Mesendoderm (in vitro differentiated cells): ENCODE results near the gene C20orf173.

Source experiments
- DNase-seq: peaks from one replicate; pipeline ENCODE4 v3.0.0; 2013
- H2AK5ac ChIP-seq: 2 replicates; pipeline ENCODE4 v1.6.1; 2013; ENCODE audit warnings: low read length, inconsistent platforms
- H2BK120ac ChIP-seq: 2 replicates; pipeline ENCODE4 v1.6.1; 2013; ENCODE audit warnings: low read depth, mild to moderate bottlenecking, low read length, moderate library complexity, mixed read lengths
- H2BK15ac ChIP-seq: replicated peaks from 2 replicates; pipeline ENCODE4 v1.6.1; 2013; ENCODE audit warnings: low read depth, mild to moderate bottlenecking, moderate library complexity
- H2BK5ac ChIP-seq: 2 replicates; pipeline ENCODE4 v1.6.1; 2013; ENCODE audit warnings: low read length, inconsistent platforms
- H3K18ac ChIP-seq: 2 replicates; pipeline ENCODE4 v1.6.1; 2013; ENCODE audit warnings: mild to moderate bottlenecking, low read length, mixed read lengths
- H3K23ac ChIP-seq: one replicate; pipeline ENCODE4 v1.6.1; 2013; ENCODE audit warnings: low read length
- H3K27ac ChIP-seq: 2 replicates; pipeline ENCODE4 v1.5.1; 2013; ENCODE audit warnings: low read depth, mild to moderate bottlenecking, inconsistent platforms, low read length, moderate library complexity
- H3K27me3 ChIP-seq: 2 replicates; pipeline ENCODE4 v1.6.1; 2013; ENCODE audit warnings: low read length, control low read depth, mild to moderate bottlenecking, inconsistent platforms; ENCODE audit not compliant: insufficient read depth, poor library complexity
- H3K36me3 ChIP-seq: 2 replicates; pipeline ENCODE4 v1.6.1; 2013; ENCODE audit warnings: low read length, inconsistent platforms; ENCODE audit not compliant: control insufficient read depth, insufficient read depth
- H3K4ac ChIP-seq: one replicate; pipeline ENCODE4 v1.6.1; 2013; ENCODE audit warnings: low read depth, mild to moderate bottlenecking, low read length, moderate library complexity
- H3K4me1 ChIP-seq: 2 replicates; pipeline ENCODE4 v1.6.1; 2013; ENCODE audit warnings: low read depth, low read length, inconsistent platforms; ENCODE audit not compliant: control insufficient read depth
- H3K4me2 ChIP-seq: 2 replicates; pipeline ENCODE4 v1.6.1; 2013; ENCODE audit warnings: low read length
- H3K4me3 ChIP-seq: 2 replicates; pipeline ENCODE4 v1.5.1; 2013; ENCODE audit warnings: mild to moderate bottlenecking, low read length
- H3K56ac ChIP-seq: one replicate; pipeline ENCODE4 v1.6.1; 2013; ENCODE audit warnings: low read length
- H3K79me1 ChIP-seq: 2 replicates; pipeline ENCODE4 v1.6.1; 2013; ENCODE audit warnings: low read length, inconsistent platforms
- H3K79me2 ChIP-seq: 2 replicates; pipeline ENCODE4 v1.6.1; 2013; ENCODE audit warnings: mild to moderate bottlenecking, low read length; ENCODE audit not compliant: control insufficient read depth, insufficient read depth
- H3K9ac ChIP-seq: 2 replicates; pipeline ENCODE4 v1.6.1; 2013; ENCODE audit warnings: low read length, inconsistent platforms
- H4K5ac ChIP-seq: one replicate; pipeline ENCODE4 v1.6.1; 2013; ENCODE audit warnings: low read length
- H4K8ac ChIP-seq: one replicate; pipeline ENCODE4 v1.6.1; 2013; ENCODE audit warnings: low read depth, mild to moderate bottlenecking, control low read depth, low read length, moderate library complexity
- WGBS: extraction: QIAGEN DNeasy Blood & Tissue Kit; methylation state at CpG from one replicate; pipeline ENCODE4 v1.1.7; 2013; ENCODE audit warnings: low lambda C conversion rate, missing lambda C conversion rate; ENCODE audit not compliant: insufficient coverage; ENCODE audit errors: extremely low coverage; 5-methylcytosine and 5-hydroxymethylcytosine counted together

C20orf173 gene

GRCh38 chr20:35503841-35504561 is 25.5 kb downstream of the C20orf173 start:
- no peaks in the 10 kb centered on the region for H3K79me2 ChIP-seq
- DNase-seq: no peak
- H2AK5ac ChIP-seq: no peak overlapping the region
- no peak overlapping the region for H3K18ac ChIP-seq
- no peak overlapping the region for H3K9ac ChIP-seq
- no peak overlapping the region for H3K23ac ChIP-seq
- H4K8ac ChIP-seq: no peak overlapping the region
- H3K4me1 ChIP-seq: no peaks in the 10 kb centered on the region
- no peak overlapping the region for H2BK15ac ChIP-seq
- H3K79me1 ChIP-seq: no peaks in the 10 kb centered on the region
- no peak overlapping the region for H3K4ac ChIP-seq
- H2BK5ac ChIP-seq: no peak overlapping the region
- no peak overlapping the region for H3K4me3 ChIP-seq
- H2BK120ac ChIP-seq: no peak overlapping the region
- WGBS: no CpG with 5 or more reads among the region's 16 CpGs
- no peaks in the 10 kb centered on the region for H3K27me3 ChIP-seq
- H3K56ac ChIP-seq: no peak overlapping the region
- no peak overlapping the region for H4K5ac ChIP-seq
- no peak overlapping the region for H3K4me2 ChIP-seq
- peaks cover 9% of the 10 kb centered on the region for H3K36me3 ChIP-seq
- H3K27ac ChIP-seq: no peak overlapping the region

- no peaks in the 10 kb centered on the region for H3K79me1 ChIP-seq
- H3K27me3 ChIP-seq: no peaks in the 10 kb centered on the region
- H3K4me3 ChIP-seq: no peak overlapping the region
- no peak overlapping the region for H3K23ac ChIP-seq
- no peak overlapping the region for H4K8ac ChIP-seq
- no peak overlapping the region for H3K56ac ChIP-seq
- peaks cover 9% of the 10 kb centered on the region for H3K36me3 ChIP-seq
- no peak overlapping the region for H3K4ac ChIP-seq
- no CpG with 5 or more reads among the region's 10 CpGs for WGBS
- H3K9ac ChIP-seq: no peak overlapping the region
- no peaks in the 10 kb centered on the region for H3K4me1 ChIP-seq
- no peak overlapping the region for H4K5ac ChIP-seq
- no peak for DNase-seq
- H3K18ac ChIP-seq: no peak overlapping the region
- no peak overlapping the region for H2BK5ac ChIP-seq
- no peak overlapping the region for H2BK15ac ChIP-seq
- H3K27ac ChIP-seq: no peak overlapping the region
- H2BK120ac ChIP-seq: no peak overlapping the region
- H2AK5ac ChIP-seq: no peak overlapping the region
- no peak overlapping the region for H3K4me2 ChIP-seq
- no peaks in the 10 kb centered on the region for H3K79me2 ChIP-seq
Observed at GRCh38 chr20:35503281-35503680, 26.2 kb downstream of the C20orf173 start.

DNA sequence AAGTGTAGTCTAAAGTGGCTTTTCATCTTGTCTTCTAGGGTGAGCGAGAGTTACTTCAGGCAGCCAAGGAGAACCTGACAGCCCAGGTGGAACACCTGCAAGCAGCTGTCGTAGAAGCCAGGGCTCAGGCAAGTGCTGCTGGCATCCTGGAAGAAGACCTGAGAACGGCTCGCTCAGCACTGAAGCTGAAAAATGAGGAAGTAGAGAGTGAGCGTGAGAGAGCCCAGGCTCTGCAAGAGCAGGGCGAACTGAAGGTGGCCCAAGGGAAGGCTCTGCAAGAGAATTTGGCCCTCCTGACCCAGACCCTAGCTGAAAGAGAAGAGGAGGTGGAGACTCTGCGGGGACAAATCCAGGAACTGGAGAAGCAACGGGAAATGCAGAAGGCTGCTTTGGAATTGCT is 27.1 kb downstream of the C20orf173 start:
- H3K27ac ChIP-seq: no peak overlapping the region
- H3K4ac ChIP-seq: no peak overlapping the region
- H3K79me2 ChIP-seq: no peaks in the 10 kb centered on the region
- no peak overlapping the region for H3K23ac ChIP-seq
- no peak overlapping the region for H3K9ac ChIP-seq
- WGBS: no CpG with 5 or more reads among the region's 8 CpGs
- no peak overlapping the region for H2BK5ac ChIP-seq
- no peak for DNase-seq
- no peak overlapping the region for H2BK15ac ChIP-seq
- no peaks in the 10 kb centered on the region for H3K4me1 ChIP-seq
- peaks cover 9% of the 10 kb centered on the region for H3K36me3 ChIP-seq
- no peak overlapping the region for H2BK120ac ChIP-seq
- H3K79me1 ChIP-seq: no peaks in the 10 kb centered on the region
- H3K27me3 ChIP-seq: no peaks in the 10 kb centered on the region
- H4K5ac ChIP-seq: no peak overlapping the region
- H2AK5ac ChIP-seq: no peak overlapping the region
- H4K8ac ChIP-seq: no peak overlapping the region
- H3K4me3 ChIP-seq: no peak overlapping the region
- no peak overlapping the region for H3K56ac ChIP-seq
- no peak overlapping the region for H3K18ac ChIP-seq
- no peak overlapping the region for H3K4me2 ChIP-seq

- H3K4ac ChIP-seq: no peak overlapping the region
- no peak overlapping the region for H4K5ac ChIP-seq
- no peak overlapping the region for H3K56ac ChIP-seq
- no peak overlapping the region for H3K18ac ChIP-seq
- no peak overlapping the region for H2AK5ac ChIP-seq
- no peak for DNase-seq
- H3K4me3 ChIP-seq: no peak overlapping the region
- H3K4me2 ChIP-seq: no peak overlapping the region
- no peak overlapping the region for H4K8ac ChIP-seq
- no peak overlapping the region for H3K9ac ChIP-seq
- no peaks in the 10 kb centered on the region for H3K4me1 ChIP-seq
- H2BK120ac ChIP-seq: no peak overlapping the region
- no peaks in the 10 kb centered on the region for H3K27me3 ChIP-seq
- H2BK5ac ChIP-seq: no peak overlapping the region
- no peaks in the 10 kb centered on the region for H3K79me1 ChIP-seq
- no peak overlapping the region for H2BK15ac ChIP-seq
- WGBS: no CpG with 5 or more reads among the region's 1 CpG
- H3K79me2 ChIP-seq: no peaks in the 10 kb centered on the region
- H3K27ac ChIP-seq: no peak overlapping the region
- H3K36me3 ChIP-seq: peaks cover 8% of the 10 kb centered on the region
- H3K23ac ChIP-seq: no peak overlapping the region
Observed at GRCh38 chr20:35499271-35499670, 30.2 kb downstream of the C20orf173 start.

GRCh38 chr20:35497780-35498189 is 31.7 kb downstream of the C20orf173 start:
- H2AK5ac ChIP-seq: no peak overlapping the region
- peaks cover 10% of the 10 kb centered on the region for H3K36me3 ChIP-seq

DNA sequence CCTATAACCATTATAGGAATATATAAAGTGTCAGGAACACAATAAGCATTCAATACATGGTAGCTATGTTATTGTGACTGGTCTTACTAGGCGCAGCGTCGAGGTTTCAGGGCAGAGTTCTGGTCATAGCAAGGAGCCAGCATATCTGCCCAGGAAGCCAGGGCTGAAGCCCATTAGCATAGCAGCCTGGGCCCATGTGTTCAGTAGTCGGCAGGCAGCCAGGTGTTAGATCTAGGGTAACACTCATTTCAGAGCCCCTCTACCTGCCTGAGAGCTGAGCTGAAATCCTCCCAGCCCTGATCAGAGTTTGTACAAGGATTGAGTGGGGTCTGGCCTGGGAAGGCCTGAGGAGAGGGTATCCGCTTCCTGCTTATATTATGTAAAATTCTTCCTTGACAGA is 32.1 kb downstream of the C20orf173 start:
- H3K27ac ChIP-seq: no peak overlapping the region
- H3K4me3 ChIP-seq: no peak overlapping the region
- no peak overlapping the region for H3K56ac ChIP-seq
- no peaks in the 10 kb centered on the region for H3K79me1 ChIP-seq
- H3K18ac ChIP-seq: no peak overlapping the region
- H3K4ac ChIP-seq: no peak overlapping the region
- H3K36me3 ChIP-seq: peaks cover 7% of the 10 kb centered on the region
- H2BK15ac ChIP-seq: no peak overlapping the region
- no peak overlapping the region for H4K8ac ChIP-seq
- H3K23ac ChIP-seq: no peak overlapping the region
- no CpG with 5 or more reads among the region's 5 CpGs for WGBS
- no peak overlapping the region for H2BK5ac ChIP-seq
- no peaks in the 10 kb centered on the region for H3K4me1 ChIP-seq
- H2AK5ac ChIP-seq: no peak overlapping the region
- DNase-seq: no peak
- no peaks in the 10 kb centered on the region for H3K79me2 ChIP-seq
- no peak overlapping the region for H3K4me2 ChIP-seq
- H3K27me3 ChIP-seq: no peaks in the 10 kb centered on the region
- H2BK120ac ChIP-seq: no peak overlapping the region
- H4K5ac ChIP-seq: no peak overlapping the region
- H3K9ac ChIP-seq: no peak overlapping the region

More at GRCh38 chr20:35497780-35498189, 31.7 kb downstream of the C20orf173 start:
- Histone ChIP-seq H2BK120ac (no peak overlapping the region), H3K4me3 (no peak overlapping the region), H3K18ac (no peak overlapping the region), H3K27me3 (no peaks in the 10 kb centered on the region), H3K23ac (no peak overlapping the region), H3K9ac (no peak overlapping the region), H3K79me1 (no peaks in the 10 kb centered on the region), H4K5ac (no peak overlapping the region), H2BK15ac (no peak overlapping the region), H3K27ac (no peak overlapping the region), H3K4me1 (no peaks in the 10 kb centered on the region), H3K4ac (no peak overlapping the region), H3K4me2 (no peak overlapping the region), H4K8ac (no peak overlapping the region), H2BK5ac (no peak overlapping the region), H3K56ac (no peak overlapping the region), H3K79me2 (no peaks in the 10 kb centered on the region)
- no peak for DNase-seq
- no CpG with 5 or more reads among the region's 9 CpGs for WGBS
